Measurements from ENCODE around the gene CPT1A. TPM values are rescaled to one million over a fixed set of nuclear protein-coding genes. Genes with fewer than 3 reads are reported as not detected.

CPT1A gene
- total RNA-seq, 1 experiment from 2014 or later, result 36.3 TPM

- POLR2A ChIA-PET (ENCODE audit: unreplicated experiment), result no interaction called here
Measured at GRCh38 chr11:68816917-68817419, 24.7 kb downstream of the CPT1A start.

GRCh38 chr11:68816251-68816776 lies 25.4 kb downstream of the CPT1A start:
- no TSS peak for BruUV-seq (replicated peaks)
- Histone ChIP-seq H2AFZ (no peak overlapping the region), H3F3A (ENCODE audit: insufficient read depth, low read depth) (0 out of 2 replicates have a peak, but pooled peaks cover 5% of the 10 kb centered on the region), H3K4me2 (no peak overlapping the region), H3K9me2 (ENCODE audit: insufficient read depth) (no peaks in the 10 kb centered on the region), H3K4me1 (replicated peaks; ENCODE audit: insufficient read depth) (no peaks in the 10 kb centered on the region), H3K36me3 (ENCODE audit: low read depth) (no peaks in the 10 kb centered on the region), H3K79me2 (ENCODE audit: low read depth) (no peaks in the 10 kb centered on the region), H3K27me3 (ENCODE audit: insufficient read depth, low read depth) (no peaks in the 10 kb centered on the region), H3K9me3 (ENCODE audit: insufficient read depth, low read depth) (no peaks in the 10 kb centered on the region), H3K27ac (no peak overlapping the region), H3K4me3 (no peak overlapping the region), H4K20me1 (ENCODE audit: insufficient read depth) (peaks cover 5% of the 10 kb centered on the region; the same call in 1 of the 2 replicates)
- ChIA-PET POLR2A (ENCODE audit: unreplicated experiment) (no interaction called here), CTCF (no interaction called here)
- intact Hi-C loops (cut with micrococcal nuclease; ENCODE audit: unreplicated experiment), result no loop called here
- no peak for DNase-seq
- TF ChIP-seq EZH2 (IDR thresholded peaks at IDR 0.05; ENCODE audit: low read depth) (no peak), CTCF (conservative IDR thresholded peaks at IDR 0.05) (no peak)

More at GRCh38 chr11:68816917-68817419, 24.7 kb downstream of the CPT1A start:
- Histone ChIP-seq H3K9me2 (ENCODE audit: insufficient read depth) (no peaks in the 10 kb centered on the region), H3K4me1 (replicated peaks; ENCODE audit: insufficient read depth) (no peaks in the 10 kb centered on the region), H3K4me2 (no peak overlapping the region), H3K27ac (no peak overlapping the region), H4K20me1 (ENCODE audit: insufficient read depth) (peaks cover 8% of the 10 kb centered on the region), H3K4me3 (no peak overlapping the region), H3K27me3 (ENCODE audit: insufficient read depth, low read depth) (no peaks in the 10 kb centered on the region), H3K36me3 (ENCODE audit: low read depth) (no peaks in the 10 kb centered on the region), H2AFZ (no peak overlapping the region), H3K79me2 (ENCODE audit: low read depth) (no peaks in the 10 kb centered on the region), H3F3A (ENCODE audit: insufficient read depth, low read depth) (0 out of 2 replicates have a peak, but pooled peaks cover 5% of the 10 kb centered on the region), H3K9me3 (ENCODE audit: insufficient read depth, low read depth) (no peaks in the 10 kb centered on the region)
- no peak for DNase-seq
- intact Hi-C loops (cut with micrococcal nuclease; ENCODE audit: unreplicated experiment), result no loop called here
- no peak for TF ChIP-seq CTCF (conservative IDR thresholded peaks at IDR 0.05)
- no peak for TF ChIP-seq EZH2 (IDR thresholded peaks at IDR 0.05; ENCODE audit: low read depth)
- BruUV-seq (replicated peaks), result no TSS peak
- CTCF ChIA-PET, result interaction anchor here (0.7 kb wide), 1 partner anchor 13 kb away, joined by 8 read pairs; no protein-coding TSS in a partner anchor

- H3K27me3 ChIP-seq (ENCODE audit: insufficient read depth, low read depth), result no peaks in the 10 kb centered on the region
- TF ChIP-seq EZH2 (IDR thresholded peaks at IDR 0.05; ENCODE audit: low read depth), result no peak
- TF ChIP-seq CTCF (conservative IDR thresholded peaks at IDR 0.05), result no peak
- no peaks in the 10 kb centered on the region for H3K79me2 ChIP-seq (ENCODE audit: low read depth)
- ChIA-PET CTCF (no interaction called here), POLR2A (ENCODE audit: unreplicated experiment) (no interaction called here)
- H3K36me3 ChIP-seq (ENCODE audit: low read depth), result no peaks in the 10 kb centered on the region
- DNase-seq, result no peak
- H3K27ac ChIP-seq, result no peak overlapping the region
- no peak overlapping the region for H3K4me3 ChIP-seq
- H3K9me3 ChIP-seq (ENCODE audit: insufficient read depth, low read depth), result no peaks in the 10 kb centered on the region
- H3K9me2 ChIP-seq (ENCODE audit: insufficient read depth), result no peaks in the 10 kb centered on the region
- H3K4me1 ChIP-seq (replicated peaks; ENCODE audit: insufficient read depth), result no peaks in the 10 kb centered on the region
- H3K4me2 ChIP-seq, result no peak overlapping the region
- intact Hi-C loops (cut with micrococcal nuclease; ENCODE audit: unreplicated experiment), result no loop called here
- no TSS peak for BruUV-seq (replicated peaks)
- peaks cover 5% of the 10 kb centered on the region; the same call in 1 of the 2 replicates for H4K20me1 ChIP-seq (ENCODE audit: insufficient read depth)
- 0 out of 2 replicates have a peak, but pooled peaks cover 5% of the 10 kb centered on the region for H3F3A ChIP-seq (ENCODE audit: insufficient read depth, low read depth)
- H2AFZ ChIP-seq, result no peak overlapping the region
Measured at GRCh38 chr11:68813773-68814172, 27.9 kb downstream of the CPT1A start.

All from PC-9 (cell line).